Activated CD4-positive, alpha-beta T cell treated with anti-CD3 and anti-CD28 coated beads, Interleukin-2, amount 10 ng/mL, durations not matched to agents 24 days and 14 days (primary cell): Measurements from ENCODE around the gene PRAMEF8. TPM values are rescaled to one million over a fixed set of nuclear protein-coding genes. Genes with fewer than 3 reads are reported as not detected.
A peak's percentile ranks its signal among the peaks of the same experiment; 100 is the strongest.
"Not testable (repeated sequence)": the region's sequence is repeated elsewhere in the genome, so short reads cannot be mapped to it uniquely, and the experiment has no call there.

Experiments
- DNase-seq: peaks from one replicate; pipeline ENCODE4 v3.0.0; 2022
- H3K27ac Mint-ChIP-seq: one replicate; pipeline ENCODE4 v1.8.0; 2022; ENCODE audit warnings: mild to moderate bottlenecking, mixed read lengths
- H3K27me3 Mint-ChIP-seq: one replicate; pipeline ENCODE4 v1.8.0; 2022; ENCODE audit warnings: mixed read lengths
- H3K36me3 Mint-ChIP-seq: one replicate; pipeline ENCODE4 v1.8.0; 2022; ENCODE audit warnings: low read depth, mild to moderate bottlenecking, mixed read lengths
- H3K4me1 Mint-ChIP-seq: one replicate; pipeline ENCODE4 v1.8.0; 2021; ENCODE audit warnings: mixed read lengths
- H3K4me3 Mint-ChIP-seq: one replicate; pipeline ENCODE4 v1.8.0; 2022; ENCODE audit warnings: mild to moderate bottlenecking, moderate library complexity, mixed read lengths
- H3K9me3 Mint-ChIP-seq: one replicate; pipeline ENCODE4 v1.8.0; 2021; ENCODE audit warnings: mixed read lengths
- intact Hi-C: fragments of 100-400 bp; cut with micrococcal nuclease; formaldehyde crosslinking; loops from one replicate; pipeline ENCODE4 v1.15.1; 2023
- total RNA-seq: library from RNA; stranded (reverse); gene quantifications from 2 replicates; pipeline ENCODE4 v1.2.3, GENCODE V29; 2022

PRAMEF8 gene
- total RNA-seq, 1 donor from 2014 or later, result not detected

DNA sequence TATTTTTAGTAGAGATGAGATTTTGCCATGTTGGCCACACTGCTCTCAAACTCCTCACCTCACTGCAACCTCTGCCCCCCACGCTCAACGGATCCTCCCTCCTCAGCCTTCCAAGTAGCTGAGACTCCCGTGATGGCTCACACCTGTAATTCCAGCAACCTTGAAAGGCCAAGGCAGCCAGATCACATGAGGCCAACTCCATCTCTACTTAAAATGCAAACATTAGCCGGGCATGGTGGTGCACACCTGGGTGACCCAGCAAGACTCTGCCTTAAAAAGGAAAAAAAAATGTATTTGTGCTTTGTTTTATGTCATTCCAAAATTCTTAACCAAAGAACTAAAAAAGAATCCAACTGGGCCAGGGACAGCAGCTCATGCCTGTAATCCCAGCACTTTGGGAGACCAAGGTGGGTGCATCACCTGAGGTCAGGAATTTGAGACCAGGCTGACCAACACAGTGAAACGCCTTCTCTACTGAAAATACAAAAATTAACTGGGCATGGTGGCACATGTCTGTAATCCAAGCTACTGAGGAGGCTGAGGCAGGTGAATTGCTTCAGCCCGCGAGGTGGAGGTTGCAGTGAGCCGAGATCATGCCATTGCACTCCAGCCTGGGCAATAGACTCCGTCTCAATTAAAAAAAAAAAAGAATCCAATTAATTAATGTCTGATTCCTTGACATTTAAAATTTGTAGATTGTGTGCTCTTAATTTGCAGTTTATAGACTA lies 41.2 kb downstream of the PRAMEF8 start:
- H3K27ac Mint-ChIP-seq, intact Hi-C loops, H3K4me3 Mint-ChIP-seq, H3K36me3 Mint-ChIP-seq, H3K27me3 Mint-ChIP-seq, H3K9me3 Mint-ChIP-seq, H3K4me1 Mint-ChIP-seq: not testable (repeated sequence)
- DNase-seq, result peak; percentile 41

DNA sequence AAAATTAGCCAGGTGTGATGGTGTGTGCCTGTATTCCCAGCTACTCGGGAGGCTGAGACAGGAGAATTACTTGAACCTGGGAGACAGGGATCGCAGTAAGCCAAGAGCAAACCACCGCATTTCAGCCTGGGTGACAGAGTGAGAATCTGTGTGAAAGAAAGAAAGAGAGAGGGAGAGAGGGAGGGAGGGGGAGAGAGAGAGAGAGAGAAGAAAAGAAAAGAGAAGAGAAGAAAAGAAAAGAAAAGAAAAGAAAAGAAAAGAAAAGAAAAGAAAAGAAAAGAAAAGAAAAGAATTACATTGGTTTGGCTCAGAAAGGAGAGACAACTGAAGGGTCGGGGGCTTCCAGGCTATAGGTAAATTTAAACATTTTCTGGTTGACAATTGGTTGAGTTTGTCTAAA lies 45.3 kb downstream of the PRAMEF8 start:
- H3K27ac Mint-ChIP-seq, H3K4me3 Mint-ChIP-seq, H3K27me3 Mint-ChIP-seq, H3K36me3 Mint-ChIP-seq, DNase-seq, intact Hi-C loops, H3K9me3 Mint-ChIP-seq, H3K4me1 Mint-ChIP-seq: not testable (repeated sequence)

DNA sequence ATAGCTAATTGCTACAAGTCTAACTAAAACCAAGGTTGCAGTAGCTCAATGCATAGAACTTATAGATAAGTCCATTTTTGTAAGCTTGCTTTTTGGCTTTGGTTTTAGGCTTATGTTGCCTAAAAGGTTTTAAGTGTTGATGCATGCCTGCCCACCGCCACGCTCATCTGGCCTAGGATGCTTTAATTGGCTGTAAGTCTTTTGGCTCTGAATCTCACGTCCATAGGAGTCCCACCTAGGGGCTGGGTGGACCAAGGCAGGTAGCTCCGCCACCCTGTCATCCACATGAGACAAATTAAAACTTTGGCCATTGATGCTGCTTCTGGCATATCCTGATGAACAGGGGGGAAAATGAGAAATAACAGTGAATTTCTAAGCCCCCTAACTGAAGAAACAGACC lies 47.4 kb downstream of the PRAMEF8 start:
- H3K36me3 Mint-ChIP-seq, H3K27ac Mint-ChIP-seq, H3K4me3 Mint-ChIP-seq, intact Hi-C loops, H3K4me1 Mint-ChIP-seq, H3K9me3 Mint-ChIP-seq, H3K27me3 Mint-ChIP-seq: not testable (repeated sequence)
- DNase-seq, result peak; percentile 52

DNA sequence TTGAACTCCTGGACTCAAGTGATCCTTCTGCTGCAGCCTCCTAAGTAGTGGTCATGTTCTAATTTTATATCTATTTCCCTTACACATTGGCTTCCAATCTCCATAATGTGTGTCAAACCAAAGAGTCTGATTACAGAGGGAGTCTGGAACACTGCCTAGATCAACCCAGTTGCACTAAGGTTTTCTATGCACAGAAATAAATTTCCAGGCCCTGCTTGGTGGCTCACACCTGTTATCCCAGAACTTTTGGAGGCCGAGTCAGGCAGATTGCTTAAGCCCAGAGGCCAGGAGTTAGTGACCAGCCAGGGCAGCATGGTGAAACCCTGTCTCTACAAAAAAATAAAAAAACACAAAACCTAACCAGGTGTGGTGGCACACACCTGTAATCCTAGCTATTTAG lies 50.9 kb downstream of the PRAMEF8 start:
- peak; percentile 45 for DNase-seq
- H3K27me3 Mint-ChIP-seq, H3K4me1 Mint-ChIP-seq, intact Hi-C loops, H3K4me3 Mint-ChIP-seq, H3K27ac Mint-ChIP-seq, H3K36me3 Mint-ChIP-seq, H3K9me3 Mint-ChIP-seq: not testable (repeated sequence)

DNA sequence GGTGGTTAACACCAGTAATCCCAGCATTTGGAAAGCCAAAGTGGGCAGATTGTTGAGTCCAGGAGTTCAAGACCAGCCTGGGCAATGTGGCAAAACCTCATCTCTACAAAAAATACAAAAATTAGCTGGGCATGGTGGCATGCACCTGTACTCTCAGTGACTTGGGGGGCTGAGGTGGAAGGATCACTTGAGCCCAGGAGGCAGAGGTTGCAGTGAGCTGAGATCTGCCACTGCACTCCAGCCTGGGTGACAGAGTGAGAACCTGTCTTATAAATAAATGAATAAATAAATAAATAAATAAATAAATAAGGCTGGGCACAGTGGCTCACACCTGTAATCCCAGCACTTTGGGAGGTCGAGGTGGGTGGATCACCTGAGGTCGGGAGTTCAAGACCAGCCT lies 52.9 kb downstream of the PRAMEF8 start:
- H3K27ac Mint-ChIP-seq, H3K36me3 Mint-ChIP-seq, H3K4me3 Mint-ChIP-seq, H3K4me1 Mint-ChIP-seq, intact Hi-C loops, H3K27me3 Mint-ChIP-seq, H3K9me3 Mint-ChIP-seq: not testable (repeated sequence)
- DNase-seq, result peak; percentile 31

Other genes starting within 250 kb of the PRAMEF8 start
- gene PRAMEF27, start 228.6 kb downstream of the PRAMEF8 start, total RNA-seq, result not detected in 2 replicates
- gene HNRNPCL3, start 224.4 kb downstream of the PRAMEF8 start, total RNA-seq, result not detected in 2 replicates
- not detected in 2 replicates for gene PRAMEF25, start 214.4 kb downstream of the PRAMEF8 start, total RNA-seq
- not detected in 2 replicates for gene HNRNPCL2, start 168.3 kb downstream of the PRAMEF8 start, total RNA-seq
- not detected in 2 replicates for gene PRAMEF26, start 129.1 kb downstream of the PRAMEF8 start, total RNA-seq
- gene HNRNPCL4, start 119.5 kb downstream of the PRAMEF8 start, total RNA-seq, result not detected in 2 replicates
- gene PRAMEF9, start 113.3 kb downstream of the PRAMEF8 start, total RNA-seq, result not detected in 2 replicates
- gene PRAMEF13, start 83.7 kb downstream of the PRAMEF8 start, total RNA-seq, result not detected in 2 replicates
- gene PRAMEF18, start 59.0 kb downstream of the PRAMEF8 start, total RNA-seq, result not detected in 2 replicates
- gene PRAMEF5, start 30.9 kb downstream of the PRAMEF8 start, total RNA-seq, result not detected in 2 replicates
- not detected in 2 replicates for gene PRAMEF33, start 18.4 kb upstream of the PRAMEF8 start, total RNA-seq
- not detected in 2 replicates for gene PRAMEF15, start 30.4 kb upstream of the PRAMEF8 start, total RNA-seq
- not detected in 2 replicates for gene PRAMEF14, start 62.0 kb upstream of the PRAMEF8 start, total RNA-seq
- gene PRAMEF19, start 86.8 kb upstream of the PRAMEF8 start, total RNA-seq, result not detected in 2 replicates
- gene PRAMEF17, start 104.5 kb upstream of the PRAMEF8 start, total RNA-seq, result not detected in 2 replicates
- not detected in 2 replicates for gene PRAMEF20, start 125.3 kb upstream of the PRAMEF8 start, total RNA-seq
- gene LRRC38, start 228.9 kb upstream of the PRAMEF8 start, total RNA-seq, result not detected in 2 replicates